IPS-15b (cell line): ENCODE results near the gene JARID2.

Source experiments
- H3K27me3 ChIP-seq: one replicate; pipeline ENCODE4 v1.6.1; 2013; ENCODE audit warnings: low read length; ENCODE audit not compliant: control insufficient read depth, insufficient read depth
- H3K36me3 ChIP-seq: one replicate; pipeline ENCODE4 v1.6.1; 2013; ENCODE audit warnings: low read length; ENCODE audit not compliant: control insufficient read depth, insufficient read depth
- H3K4me1 ChIP-seq: one replicate; pipeline ENCODE4 v1.6.1; 2013; ENCODE audit warnings: mild to moderate bottlenecking, low read length; ENCODE audit not compliant: control insufficient read depth, insufficient read depth
- H3K4me3 ChIP-seq: one replicate; pipeline ENCODE4 v1.5.1; 2013; ENCODE audit warnings: low read depth, low read length
- H3K9ac ChIP-seq: one replicate; pipeline ENCODE4 v1.6.1; 2013; ENCODE audit warnings: low read depth, mild to moderate bottlenecking, low read length
- H3K9me3 ChIP-seq: one replicate; pipeline ENCODE4 v1.6.1; 2013; ENCODE audit warnings: mild to moderate bottlenecking, low read length; ENCODE audit not compliant: control insufficient read depth, insufficient read depth

The JARID2 gene

DNA sequence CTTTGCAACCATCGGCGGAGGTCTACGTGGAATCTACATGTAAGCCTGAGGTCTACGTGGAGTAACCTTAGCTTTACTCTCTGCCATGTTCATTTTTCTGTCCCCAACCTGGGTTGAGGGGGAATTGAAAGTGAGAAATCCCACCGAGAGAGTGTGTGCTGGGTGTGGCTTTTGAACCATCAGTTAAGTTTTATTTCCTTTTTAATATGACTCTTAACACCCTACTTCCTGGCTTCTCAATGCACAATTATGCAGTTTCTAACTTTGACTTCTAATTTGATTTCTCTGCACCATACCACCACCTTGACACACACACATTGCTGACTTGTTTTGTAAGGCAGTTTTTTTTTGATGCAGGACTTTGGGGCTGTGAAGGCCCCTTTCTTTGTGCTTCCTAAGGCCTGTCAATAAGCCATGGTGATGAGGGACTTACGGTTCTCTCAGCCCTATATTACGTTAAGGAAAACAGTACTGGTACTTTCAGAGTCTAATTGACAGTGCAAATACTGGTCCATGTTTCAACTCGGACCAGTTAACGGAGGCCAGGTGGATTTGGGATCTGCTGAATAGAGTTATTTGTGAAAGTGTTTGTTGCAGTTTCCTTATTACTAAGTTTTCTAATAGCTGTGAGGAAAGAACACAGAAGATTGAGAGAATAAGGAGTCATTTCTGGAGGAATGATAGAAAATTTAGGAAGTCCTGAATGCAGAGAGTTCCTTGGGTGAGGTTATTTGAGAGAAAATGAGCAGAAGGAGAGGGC is 206.5 kb downstream of the JARID2 start:
- Histone ChIP-seq H3K27me3 (no peaks in the 10 kb centered on the region), H3K36me3 (peaks cover 15% of the 10 kb centered on the region), H3K4me1 (peaks cover 33% of the 10 kb centered on the region), H3K9me3 (no peaks in the 10 kb centered on the region), H3K9ac (no peak overlapping the region), H3K4me3 (no peak overlapping the region)

DNA sequence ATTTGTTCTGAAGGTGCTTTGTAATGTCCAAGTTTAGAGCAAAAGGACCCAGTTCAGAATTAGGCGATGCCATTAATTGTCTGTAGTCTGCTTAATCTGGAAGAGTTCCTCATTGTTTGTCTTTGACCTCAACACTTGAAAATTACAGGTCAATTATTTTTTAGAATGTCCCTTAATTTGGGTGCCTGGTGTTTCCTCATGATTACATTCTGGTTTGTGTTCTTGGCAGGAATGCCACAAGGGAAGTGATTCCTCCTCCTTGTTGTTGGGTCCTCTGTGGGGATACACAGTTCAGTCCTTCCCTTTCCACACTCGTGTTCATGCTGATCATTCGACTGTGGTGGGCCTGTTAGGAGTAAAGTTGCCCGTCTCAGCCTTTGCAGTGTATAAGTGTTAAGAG is 207.3 kb downstream of the JARID2 start:
- H3K4me1 ChIP-seq: peaks cover 33% of the 10 kb centered on the region

DNA sequence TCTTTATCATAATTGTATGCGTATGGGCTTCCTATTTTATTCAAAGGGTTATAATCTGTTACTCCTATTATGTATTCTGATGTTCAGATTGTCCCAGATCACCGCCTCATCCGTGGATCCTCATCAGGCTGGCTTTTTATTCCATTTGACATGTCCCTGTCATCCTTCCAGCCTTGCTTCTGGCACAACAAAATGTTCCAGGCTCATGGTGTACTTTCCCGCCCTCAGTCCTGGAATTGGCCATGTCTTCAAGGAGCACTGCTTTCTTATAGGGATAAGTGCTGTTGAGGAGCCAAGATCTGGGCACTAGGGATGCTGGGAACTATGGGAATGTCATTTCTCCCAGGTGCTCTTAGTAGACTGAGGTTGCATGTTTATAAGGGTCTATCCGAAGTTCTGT is 207.8 kb downstream of the JARID2 start:
- no peak overlapping the region for H3K9ac ChIP-seq
- H3K4me1 ChIP-seq: peaks cover 31% of the 10 kb centered on the region
- H3K9me3 ChIP-seq: no peaks in the 10 kb centered on the region
- H3K4me3 ChIP-seq: no peak overlapping the region
- no peaks in the 10 kb centered on the region for H3K27me3 ChIP-seq
- peaks cover 15% of the 10 kb centered on the region for H3K36me3 ChIP-seq

More for the DNA sequence above, 207.3 kb downstream of the JARID2 start:
- Histone ChIP-seq H3K36me3 (peaks cover 15% of the 10 kb centered on the region), H3K4me3 (no peak overlapping the region), H3K9me3 (no peaks in the 10 kb centered on the region), H3K9ac (no peak overlapping the region), H3K27me3 (no peaks in the 10 kb centered on the region)

DNA sequence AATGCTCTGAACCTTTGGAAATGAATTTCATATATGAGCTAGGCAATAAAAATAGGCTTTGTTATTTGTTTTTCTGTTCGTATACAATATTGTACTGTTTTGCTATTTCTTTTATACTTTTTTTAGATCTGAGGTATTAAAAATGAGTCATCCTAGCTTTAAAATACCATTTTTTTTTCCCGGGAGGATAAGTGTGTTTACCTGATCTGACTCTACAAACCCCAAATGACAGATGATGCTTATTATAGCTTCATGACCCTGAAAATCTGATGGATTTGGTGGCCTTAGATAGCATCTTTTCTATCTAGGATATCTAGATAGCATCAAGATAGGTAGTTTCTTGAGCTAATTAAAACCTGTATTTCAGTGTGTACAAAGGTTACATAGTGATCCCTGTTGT is 210.6 kb downstream of the JARID2 start:
- Histone ChIP-seq H3K9me3 (no peaks in the 10 kb centered on the region), H3K27me3 (no peaks in the 10 kb centered on the region), H3K4me3 (no peak overlapping the region), H3K9ac (no peak overlapping the region), H3K36me3 (peaks cover 18% of the 10 kb centered on the region), H3K4me1 (peaks cover 35% of the 10 kb centered on the region)

DNA sequence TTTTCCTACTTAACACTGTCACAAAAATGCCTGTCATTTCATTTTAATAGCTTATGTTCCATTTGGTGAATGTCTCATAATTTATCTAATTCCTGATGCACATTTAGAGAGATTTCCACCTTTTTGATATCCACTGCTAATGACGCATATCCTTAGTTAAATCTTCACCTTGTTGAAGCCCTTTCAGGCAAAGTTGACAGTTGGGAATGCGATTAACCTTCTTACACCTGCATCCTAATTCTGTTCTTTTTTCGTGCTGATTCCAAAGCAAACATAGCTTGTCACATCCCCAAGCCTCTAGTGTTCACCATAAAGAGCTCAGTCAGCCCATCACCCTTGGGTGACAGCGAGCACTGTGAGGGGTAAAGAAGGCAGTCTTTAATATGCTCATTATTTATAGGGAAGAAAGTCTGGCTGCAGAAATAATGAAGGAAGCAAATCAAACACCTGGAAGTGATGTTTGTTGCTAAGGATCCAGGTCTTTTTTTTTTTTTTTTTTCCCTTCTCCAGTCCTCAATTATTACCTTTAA is 211.3 kb downstream of the JARID2 start:
- no peak overlapping the region for H3K9ac ChIP-seq
- H3K4me3 ChIP-seq: no peak overlapping the region
- H3K4me1 ChIP-seq: peaks cover 39% of the 10 kb centered on the region
- no peaks in the 10 kb centered on the region for H3K9me3 ChIP-seq
- no peaks in the 10 kb centered on the region for H3K27me3 ChIP-seq
- peaks cover 14% of the 10 kb centered on the region for H3K36me3 ChIP-seq

DNA sequence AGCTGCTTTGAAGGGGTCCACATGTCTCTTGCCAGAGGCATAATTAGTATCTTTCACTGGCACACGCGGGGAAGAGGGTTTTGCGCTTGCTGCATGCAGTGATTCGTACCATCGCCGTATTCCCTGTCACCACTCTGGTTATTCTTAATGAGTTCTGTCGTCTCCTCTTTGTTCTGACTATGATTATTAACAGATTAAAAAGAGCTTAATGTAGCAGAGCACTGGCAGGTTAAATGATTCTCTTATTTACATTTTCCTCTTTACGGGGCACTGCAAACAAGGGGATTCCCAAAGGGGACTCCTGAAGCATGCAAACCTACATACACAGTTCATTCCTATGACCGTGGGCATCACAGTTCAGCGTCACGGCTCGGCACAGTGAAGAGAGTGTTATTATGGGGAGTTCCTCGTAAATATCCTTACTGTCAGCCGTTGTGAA is 212.2 kb downstream of the JARID2 start:
- no peaks in the 10 kb centered on the region for H3K27me3 ChIP-seq
- peaks cover 6% of the 10 kb centered on the region for H3K36me3 ChIP-seq
- no peak overlapping the region for H3K9ac ChIP-seq
- H3K4me3 ChIP-seq: no peak overlapping the region
- H3K9me3 ChIP-seq: no peaks in the 10 kb centered on the region
- H3K4me1 ChIP-seq: peaks cover 39% of the 10 kb centered on the region

DNA sequence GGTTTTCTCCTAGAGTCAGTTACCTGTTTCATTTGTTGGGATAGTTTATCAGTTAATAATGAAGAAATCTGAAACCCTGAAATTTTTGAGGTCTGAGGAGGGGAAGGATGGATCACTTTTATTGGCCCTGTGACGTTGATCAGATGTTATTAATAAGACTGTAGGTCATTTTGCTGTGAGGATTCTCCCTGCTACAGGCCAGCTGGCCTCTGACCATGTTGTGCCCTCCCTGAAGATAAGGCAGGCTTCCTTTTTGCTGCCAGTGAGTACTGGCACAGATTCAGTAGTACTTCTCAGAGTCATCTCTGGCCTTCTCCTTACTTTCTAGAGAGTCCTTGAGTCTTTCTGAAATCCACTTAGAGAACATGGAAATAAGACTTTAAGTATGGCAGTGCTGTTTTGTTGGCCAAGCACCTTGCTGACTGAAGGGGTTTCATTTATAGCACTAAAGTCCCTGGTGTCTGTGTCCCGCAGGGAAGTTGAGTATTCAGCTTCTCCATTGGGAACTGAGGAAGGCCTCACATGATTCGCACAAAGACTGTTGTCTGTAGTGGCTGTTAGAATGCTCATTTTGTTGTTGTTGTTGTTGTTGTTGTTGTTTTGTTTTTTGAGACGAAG is 214.3 kb downstream of the JARID2 start:
- H3K9me3 ChIP-seq: no peaks in the 10 kb centered on the region
- H3K27me3 ChIP-seq: no peaks in the 10 kb centered on the region
- H3K36me3 ChIP-seq: peaks cover 4% of the 10 kb centered on the region
- no peak overlapping the region for H3K4me3 ChIP-seq
- peaks cover 33% of the 10 kb centered on the region for H3K4me1 ChIP-seq
- no peak overlapping the region for H3K9ac ChIP-seq

DNA sequence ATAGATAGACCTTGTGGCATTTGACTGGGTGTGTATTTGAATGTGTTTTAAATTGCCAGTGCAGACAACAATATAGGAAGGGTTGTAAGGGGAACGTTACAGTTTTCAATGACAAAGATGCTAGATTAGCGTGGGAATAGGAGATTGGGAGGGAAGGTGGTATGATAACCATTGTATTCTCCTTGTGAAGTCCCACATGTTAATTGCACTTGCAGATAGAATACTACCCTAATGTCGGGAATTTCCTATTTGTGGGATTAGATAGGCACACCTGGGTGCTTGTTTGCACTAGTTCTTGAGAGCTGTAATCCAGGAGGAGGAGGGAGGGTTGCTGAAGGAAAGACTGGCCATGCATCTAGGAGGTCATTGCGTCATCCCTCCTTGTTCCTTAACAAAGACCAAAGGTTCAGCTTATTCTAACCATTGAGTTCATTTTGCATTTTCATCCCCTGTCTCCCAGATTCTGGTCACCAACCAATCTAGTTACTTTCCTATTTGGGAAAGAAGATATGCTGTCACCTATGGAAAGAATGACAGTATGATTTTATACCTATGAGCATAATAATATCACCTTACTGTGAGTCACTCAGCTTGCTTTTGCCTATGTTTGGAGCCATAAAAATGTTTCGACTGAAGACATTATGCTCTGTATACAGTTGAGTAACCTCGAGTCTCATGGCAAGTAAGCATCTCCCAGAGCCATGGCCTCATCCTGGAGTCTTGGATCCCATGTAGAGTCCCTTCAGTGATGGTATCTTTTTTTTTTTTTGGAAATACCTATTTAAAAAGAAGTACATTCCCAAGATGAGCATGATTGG is 215.5 kb downstream of the JARID2 start:
- Histone ChIP-seq H3K4me1 (peaks cover 29% of the 10 kb centered on the region), H3K9me3 (no peaks in the 10 kb centered on the region), H3K27me3 (no peaks in the 10 kb centered on the region), H3K36me3 (peaks cover 4% of the 10 kb centered on the region), H3K9ac (no peak overlapping the region), H3K4me3 (no peak overlapping the region)

DNA sequence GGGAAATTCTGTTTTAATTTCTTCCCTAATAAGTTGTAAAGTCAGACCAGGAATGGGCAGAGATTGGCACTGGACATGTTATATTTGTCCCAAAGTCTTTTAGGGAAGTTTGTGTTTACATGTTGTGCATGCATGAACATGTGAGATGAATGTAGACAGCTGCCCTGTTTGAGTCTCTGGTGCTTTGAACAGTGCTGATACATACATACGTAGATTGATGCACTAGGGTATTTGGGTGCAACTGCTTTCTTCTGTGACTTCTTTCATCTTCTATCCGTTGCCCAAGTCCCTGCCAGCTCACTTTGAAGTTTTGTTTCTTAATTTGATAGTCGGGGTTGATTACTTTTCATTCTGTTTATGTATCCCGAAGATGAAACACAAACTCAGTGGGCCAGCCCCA is 216.4 kb downstream of the JARID2 start:
- Histone ChIP-seq H3K9me3 (no peaks in the 10 kb centered on the region), H3K27me3 (no peaks in the 10 kb centered on the region), H3K4me1 (peaks cover 24% of the 10 kb centered on the region), H3K36me3 (peaks cover 4% of the 10 kb centered on the region), H3K4me3 (no peak overlapping the region), H3K9ac (no peak overlapping the region)

DNA sequence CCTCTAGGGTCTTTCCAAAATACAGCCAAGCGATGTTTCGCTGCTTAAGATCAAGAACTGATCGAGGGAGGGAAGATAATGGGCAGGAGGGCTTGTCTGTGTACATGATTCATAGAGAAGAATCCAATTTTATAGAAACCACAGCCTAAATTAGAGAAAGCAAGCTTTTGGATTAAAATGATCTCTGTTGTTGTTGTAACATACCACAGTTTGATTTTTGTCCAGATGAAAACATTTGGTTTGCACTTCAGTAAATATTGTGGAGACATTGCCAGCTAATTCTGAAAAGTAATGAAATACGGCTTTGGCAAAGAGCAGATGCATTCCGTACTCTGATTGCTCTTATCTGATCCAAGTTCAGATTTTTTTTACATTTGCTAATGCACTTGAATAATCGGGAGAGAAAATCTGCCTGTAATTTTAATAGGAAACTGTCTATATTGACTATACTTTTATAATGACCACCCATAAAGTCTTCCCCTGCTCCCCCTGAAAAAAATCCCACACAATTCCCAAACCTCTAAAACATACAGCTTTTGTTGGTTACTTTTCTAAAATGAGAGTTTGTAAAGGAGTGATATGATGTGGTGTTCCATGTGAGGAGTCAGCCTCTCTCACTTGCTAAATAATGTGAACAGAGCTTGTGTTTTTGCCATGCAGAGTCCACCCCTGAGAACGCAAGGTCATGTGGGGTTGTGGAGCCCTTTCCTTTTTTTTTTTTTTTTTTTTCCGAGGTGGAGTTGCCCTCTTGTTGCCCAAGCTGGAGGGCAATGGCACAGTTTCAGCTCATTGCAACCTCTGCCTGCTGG is 217.1 kb downstream of the JARID2 start:
- Histone ChIP-seq H3K9me3 (no peaks in the 10 kb centered on the region), H3K36me3 (peaks cover 4% of the 10 kb centered on the region), H3K9ac (no peak overlapping the region), H3K4me1 (peaks cover 19% of the 10 kb centered on the region), H3K4me3 (no peak overlapping the region), H3K27me3 (no peaks in the 10 kb centered on the region)

DNA sequence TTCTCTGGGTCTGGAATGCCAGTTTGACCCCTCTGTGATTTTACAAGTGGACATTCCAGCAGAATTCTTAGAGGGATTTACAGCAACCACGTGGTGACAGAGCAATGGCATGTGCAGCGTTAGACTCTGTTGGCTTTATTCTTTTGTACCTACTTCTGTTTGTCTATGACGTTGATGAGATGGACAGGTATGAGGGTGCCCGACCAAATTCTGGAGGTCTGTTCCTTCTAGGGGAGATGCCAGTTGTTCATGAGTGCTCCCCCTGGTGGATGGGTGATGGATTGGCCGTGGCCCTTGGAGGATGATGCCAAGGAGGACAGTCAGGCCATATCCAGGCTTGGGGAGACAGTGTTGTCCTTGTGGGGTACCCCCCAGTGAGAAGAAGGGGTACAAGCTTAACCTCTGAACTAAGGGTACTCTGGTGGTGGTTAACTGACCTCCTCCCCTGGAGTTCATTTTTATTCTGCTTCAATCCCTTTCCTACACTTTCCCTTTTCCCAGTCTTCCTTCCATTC is 218.4 kb downstream of the JARID2 start:
- H3K9ac ChIP-seq: no peak overlapping the region
- no peaks in the 10 kb centered on the region for H3K27me3 ChIP-seq
- no peak overlapping the region for H3K4me3 ChIP-seq
- H3K36me3 ChIP-seq: peaks cover 9% of the 10 kb centered on the region
- H3K9me3 ChIP-seq: no peaks in the 10 kb centered on the region
- H3K4me1 ChIP-seq: peaks cover 16% of the 10 kb centered on the region
